ENCODE results near the gene AVPI1. TPM values are rescaled to one million over a fixed set of nuclear protein-coding genes. Genes with fewer than 3 reads are reported as not detected.

Gene AVPI1
- total and polyA plus RNA-seq, 10 of the 15 experiments (the other 5 are each of a cell fraction or from before 2014, with no cell fraction given): 0.08 to 1.4 (median 0.84) TPM

DNA sequence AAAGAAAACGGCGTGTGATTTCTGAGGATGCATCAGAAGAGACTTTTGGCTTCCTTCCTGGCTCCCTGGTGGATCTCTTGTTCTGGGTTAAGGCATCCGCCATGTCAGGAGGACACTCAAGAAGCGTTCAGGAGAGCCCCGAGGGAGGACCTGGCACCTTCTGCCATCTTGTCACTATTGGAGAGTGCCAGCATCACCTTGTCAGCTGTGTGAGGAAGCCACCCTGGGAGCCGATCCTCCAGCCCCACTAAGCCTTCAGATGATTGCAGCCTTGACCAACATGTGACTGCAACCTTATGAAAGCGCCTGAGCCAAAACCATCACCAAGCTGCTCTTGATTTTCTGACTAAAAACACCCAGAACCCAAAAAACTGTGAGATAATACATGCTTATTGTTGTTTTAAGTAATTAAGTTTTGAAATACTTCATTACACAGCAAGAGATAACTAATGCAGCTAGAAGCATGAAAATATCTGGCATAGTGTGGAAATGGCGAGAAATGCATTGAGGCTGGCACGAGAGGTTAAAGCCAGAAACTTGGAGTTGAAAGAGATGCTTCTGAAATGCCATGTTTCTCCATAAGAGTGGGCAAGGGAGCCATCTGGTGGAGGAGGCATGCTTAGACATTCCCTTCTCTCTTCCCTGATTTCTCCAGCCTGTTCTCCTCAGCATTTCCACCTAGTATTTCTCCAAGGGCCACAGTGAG, 44.5 kb upstream of the AVPI1 start:
- H3K36me3 ChIP-seq (ENCODE audit: control insufficient read depth in 2 of 2, insufficient read depth in 2 of 2, low read length in 1 of 2): no peaks in the 10 kb centered on the region
- ChIA-PET SMC1A (ENCODE audit: uncharacterized antibody, unreplicated experiment) (interaction anchor here (0.6 to 4.3 kb wide), 9 partner anchors 8 to 56 kb away, joined by 3 to 28 read pairs (median 7); partner anchors contain the start of gene AVPI1), RAD21 (ENCODE audit: unreplicated experiment) (interaction anchor here (1.1 to 2.6 kb wide), 3 partner anchors 21 to 55 kb away, joined by 3 to 10 read pairs (median 4); partner anchors contain the start of gene AVPI1), CTCF (interaction anchor here (0.6 to 21.5 kb wide), 11 partner anchors 8 to 448 kb away, joined by 3 to 416 read pairs (median 6); partner anchors contain the start of genes ANKRD2, AVPI1 and MARVELD1), POLR2A (no interaction called here)
- H3K9ac ChIP-seq (ENCODE audit: control insufficient read depth, insufficient read depth, low read length): no peak overlapping the region
- no peak for TF ChIP-seq ZNF622 (IDR thresholded peaks at IDR 0.05)
- TF ChIP-seq ZNF384 (IDR thresholded peaks at IDR 0.05; ENCODE audit: borderline replicate concordance, low read depth, low read length): no peak
- 0 out of 2 replicates have a peak, but pooled peaks have one; percentile 16 for TF ChIP-seq IKZF1 (conservative IDR thresholded peaks at IDR 0.05)
- TF ChIP-seq, protein P1, sequence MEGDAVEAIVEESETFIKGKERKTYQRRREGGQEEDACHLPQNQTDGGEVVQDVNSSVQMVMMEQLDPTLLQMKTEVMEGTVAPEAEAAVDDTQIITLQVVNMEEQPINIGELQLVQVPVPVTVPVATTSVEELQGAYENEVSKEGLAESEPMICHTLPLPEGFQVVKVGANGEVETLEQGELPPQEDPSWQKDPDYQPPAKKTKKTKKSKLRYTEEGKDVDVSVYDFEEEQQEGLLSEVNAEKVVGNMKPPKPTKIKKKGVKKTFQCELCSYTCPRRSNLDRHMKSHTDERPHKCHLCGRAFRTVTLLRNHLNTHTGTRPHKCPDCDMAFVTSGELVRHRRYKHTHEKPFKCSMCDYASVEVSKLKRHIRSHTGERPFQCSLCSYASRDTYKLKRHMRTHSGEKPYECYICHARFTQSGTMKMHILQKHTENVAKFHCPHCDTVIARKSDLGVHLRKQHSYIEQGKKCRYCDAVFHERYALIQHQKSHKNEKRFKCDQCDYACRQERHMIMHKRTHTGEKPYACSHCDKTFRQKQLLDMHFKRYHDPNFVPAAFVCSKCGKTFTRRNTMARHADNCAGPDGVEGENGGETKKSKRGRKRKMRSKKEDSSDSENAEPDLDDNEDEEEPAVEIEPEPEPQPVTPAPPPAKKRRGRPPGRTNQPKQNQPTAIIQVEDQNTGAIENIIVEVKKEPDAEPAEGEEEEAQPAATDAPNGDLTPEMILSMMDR (IDR thresholded peaks at IDR 0.05 in 2 of 3, conservative IDR thresholded peaks at IDR 0.05 in 1 of 3; ENCODE audit: control insufficient read depth in 2 of 3, extremely low read depth in 1 of 3, insufficient read depth in 1 of 3, low read depth in 3 of 3, low read length in 3 of 3): peak; percentile 78 to 84 (median 80)
- TF ChIP-seq RUNX3 (IDR thresholded peaks at IDR 0.05; ENCODE audit: low read length): no peak
- 0 out of 2 replicates have a peak, but pooled peaks have one; percentile 46 for TF ChIP-seq YY1 (IDR thresholded peaks at IDR 0.05; ENCODE audit: low read depth, low read length)
- peak; percentile 95 for TF ChIP-seq SMC3 (IDR thresholded peaks at IDR 0.05; ENCODE audit: borderline replicate concordance, low read length)
- TF ChIP-seq RAD21 (IDR thresholded peaks at IDR 0.05; ENCODE audit: insufficient read depth, low read depth, low read length): peak; percentile 91
- TF ChIP-seq RBBP5 (conservative IDR thresholded peaks at IDR 0.05): no peak
- BruUV-seq (replicated peaks): no TSS peak
- H3K27ac ChIP-seq (ENCODE audit: control insufficient read depth, insufficient read depth): no peak overlapping the region
- WGBS (ENCODE audit: insufficient coverage, insufficient replicate concordance, low lambda C conversion rate, missing lambda C conversion rate): 44% methylated on average over 9 of the region's 9 CpGs
- no peaks in the 10 kb centered on the region for H3K27me3 ChIP-seq (replicated peaks in 1 of 2; ENCODE audit: control insufficient read depth in 2 of 2, insufficient read depth in 2 of 2, low read length in 1 of 2)
- no peak overlapping the region for H3K4me3 ChIP-seq
- FAIRE-seq: peak; percentile 94
- H3K4me1 ChIP-seq (ENCODE audit: control insufficient read depth, insufficient read depth, low read length): peaks cover 2% of the 10 kb centered on the region; the same call in 1 of the 2 replicates
- intact Hi-C loops (cut with micrococcal nuclease; ENCODE audit: unreplicated experiment): loop anchor here (1.0 to 2.0 kb wide), 4 partner anchors 22 to 159 kb away; partner anchors contain the start of gene ANKRD2
- peak; percentile 78 for ATAC-seq
- no peaks in the 10 kb centered on the region for H4K20me1 ChIP-seq (ENCODE audit: control insufficient read depth, insufficient read depth)
- no peaks in the 10 kb centered on the region; the same call in 1 of the 3 replicates for H3K9me3 ChIP-seq (replicated peaks; ENCODE audit: control insufficient read depth, insufficient read depth, low read length)
- H3K4me2 ChIP-seq (ENCODE audit: control insufficient read depth, insufficient read depth): no peak overlapping the region
- DNase-seq (ENCODE audit: low read depth, low spot score): no peak
- H3K79me2 ChIP-seq (ENCODE audit: control insufficient read depth, insufficient read depth, low read length): no peaks in the 10 kb centered on the region
- H2AFZ ChIP-seq (ENCODE audit: control insufficient read depth, low read depth, low read length): no peak overlapping the region
- in situ Hi-C loops (cut with MboI): loop anchor here (5.0 kb wide), 1 partner anchor 54 kb away; no protein-coding TSS in a partner anchor
